Upper lobe of left lung (tissue), 4 donors: ENCODE results near the gene ZMYND11.

Experiments used
- EP300 ChIP-seq, 4 donors: sonication (generic); formaldehyde crosslinking; IDR thresholded peaks; one replicate each; pipeline ENCODE4 v1.5.1; 2017; ENCODE audit warnings: antibody characterized with exemption in 4 of 4, control low read depth in 2 of 4
- POLR2A ChIP-seq, 4 donors: fragments of 450-650 bp; IDR thresholded peaks; one replicate each; pipeline ENCODE4 v1.5.1; 2016 to 2017; ENCODE audit warnings: antibody characterized with exemption in 4 of 4, mild to moderate bottlenecking in 2 of 4
- POLR2AphosphoS5 ChIP-seq, 2 donors: sonication (generic); formaldehyde crosslinking; IDR thresholded peaks; one replicate each; pipeline ENCODE4 v1.5.1; 2017; ENCODE audit warnings: antibody characterized with exemption in 2 of 2
- TF ChIP-seq, protein P1 (sequence below), 6 experiments: fragments of 450-650 bp in 4 of 6; fragments of 200-600 bp in 2 of 6; sonication (generic) in 2 of 6; IDR thresholded peaks; one replicate each; pipeline ENCODE4 v1.5.1; 2016 to 2019; ENCODE audit warnings: antibody characterized with exemption in 6 of 6

DNA sequence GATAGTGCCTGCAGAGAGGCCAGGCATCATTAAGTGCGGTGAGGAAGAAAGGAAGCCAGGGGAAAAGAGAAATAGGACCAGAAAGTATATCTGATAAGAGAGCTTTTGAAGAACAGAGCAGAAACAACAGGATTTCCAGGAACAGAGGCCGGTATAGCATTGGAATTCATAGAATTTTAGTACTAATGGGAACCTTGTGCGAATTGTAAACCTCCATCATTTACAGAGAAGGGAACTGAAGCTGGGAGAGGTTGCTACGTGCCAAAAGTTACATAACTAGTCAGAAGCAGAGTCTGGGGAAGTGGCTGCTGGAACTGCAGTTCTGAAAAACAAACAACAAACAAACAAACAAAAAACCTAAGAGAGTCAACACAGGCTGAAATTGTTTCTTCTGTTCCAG lies 5.4 kb upstream of the ZMYND11 start:
- TF ChIP-seq, protein P1, sequence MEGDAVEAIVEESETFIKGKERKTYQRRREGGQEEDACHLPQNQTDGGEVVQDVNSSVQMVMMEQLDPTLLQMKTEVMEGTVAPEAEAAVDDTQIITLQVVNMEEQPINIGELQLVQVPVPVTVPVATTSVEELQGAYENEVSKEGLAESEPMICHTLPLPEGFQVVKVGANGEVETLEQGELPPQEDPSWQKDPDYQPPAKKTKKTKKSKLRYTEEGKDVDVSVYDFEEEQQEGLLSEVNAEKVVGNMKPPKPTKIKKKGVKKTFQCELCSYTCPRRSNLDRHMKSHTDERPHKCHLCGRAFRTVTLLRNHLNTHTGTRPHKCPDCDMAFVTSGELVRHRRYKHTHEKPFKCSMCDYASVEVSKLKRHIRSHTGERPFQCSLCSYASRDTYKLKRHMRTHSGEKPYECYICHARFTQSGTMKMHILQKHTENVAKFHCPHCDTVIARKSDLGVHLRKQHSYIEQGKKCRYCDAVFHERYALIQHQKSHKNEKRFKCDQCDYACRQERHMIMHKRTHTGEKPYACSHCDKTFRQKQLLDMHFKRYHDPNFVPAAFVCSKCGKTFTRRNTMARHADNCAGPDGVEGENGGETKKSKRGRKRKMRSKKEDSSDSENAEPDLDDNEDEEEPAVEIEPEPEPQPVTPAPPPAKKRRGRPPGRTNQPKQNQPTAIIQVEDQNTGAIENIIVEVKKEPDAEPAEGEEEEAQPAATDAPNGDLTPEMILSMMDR (IDR thresholded peaks at IDR 0.05), result no peak
- TF ChIP-seq EP300 (IDR thresholded peaks at IDR 0.05) (no peak), POLR2A (IDR thresholded peaks at IDR 0.05) (no peak), POLR2AphosphoS5 (IDR thresholded peaks at IDR 0.05) (no peak)
